OCI-LY7 (cell line): ENCODE measurements around the gene ZBTB7A. TPM values are rescaled to one million over a fixed set of nuclear protein-coding genes. Genes with fewer than 3 reads are reported as not detected.

ENCODE experiments used
- BruUV-seq: library from RNA; stranded (reverse); fragments of 400-500 nt; replicated peaks from 2 replicates; lab custom pipeline; 2021; lab: Mats Ljungman, UMichigan
- CTCF ChIA-PET: fragments of 300-600 bp; sonication (Branson Sonifier 250); formaldehyde crosslinking; loops from one replicate; lab custom pipeline; 2022; ENCODE audit warnings: antibody characterized with exemption; ENCODE audit not compliant: unreplicated experiment; lab: Charles Lee
- POLR2A ChIA-PET: fragments of 300-600 bp; sonication (Branson Sonifier 250); formaldehyde crosslinking; loops from one replicate; lab custom pipeline; 2022; ENCODE audit warnings: antibody characterized with exemption; lab: Charles Lee
- DNase-seq: peaks from one replicate; pipeline ENCODE4 v3.0.0-alpha.2; 2015; ENCODE audit warnings: low spot score
- H2AFZ ChIP-seq: fragments of 200-600 bp; sonication (generic), shearing (Covaris generic); 2 replicates; pipeline ENCODE4 v1.6.1; 2014; ENCODE audit warnings: mild to moderate bottlenecking, antibody characterized with exemption, low read length, moderate library complexity
- H3K27ac ChIP-seq: fragments of 200-600 bp; sonication (generic); 2 replicates; pipeline ENCODE4 v1.5.1; 2014; ENCODE audit warnings: mixed run types, low read depth, mild to moderate bottlenecking, moderate library complexity, low read length, inconsistent platforms; ENCODE audit not compliant: poor library complexity, severe bottlenecking
- H3K36me3 ChIP-seq: fragments of 200-600 bp; sonication (generic); 2 replicates; pipeline ENCODE4 v1.6.1; 2014; ENCODE audit warnings: mild to moderate bottlenecking, antibody characterized with exemption, low read length, moderate library complexity, mixed read lengths; ENCODE audit not compliant: insufficient read depth
- H3K4me1 ChIP-seq: fragments of 200-600 bp; sonication (generic); 2 replicates; pipeline ENCODE4 v1.5.1; 2014; ENCODE audit warnings: mild to moderate bottlenecking, low read length; ENCODE audit not compliant: insufficient read depth, poor library complexity, severe bottlenecking
- H3K4me2 ChIP-seq: fragments of 200-600 bp; sonication (generic); 2 replicates; pipeline ENCODE4 v1.6.1; 2014; ENCODE audit warnings: mild to moderate bottlenecking, low read length
- H3K4me3 ChIP-seq: fragments of 200-600 bp; sonication (generic); 2 replicates; pipeline ENCODE4 v1.5.1; 2014; ENCODE audit warnings: mild to moderate bottlenecking, low read depth, low read length; ENCODE audit not compliant: poor library complexity, severe bottlenecking
- H3K79me2 ChIP-seq: fragments of 200-600 bp; sonication (generic); 2 replicates; pipeline ENCODE4 v1.6.1; 2016; ENCODE audit warnings: low read depth, mild to moderate bottlenecking, low read length, moderate library complexity, mixed read lengths; ENCODE audit not compliant: insufficient read depth
- H3K9me2 ChIP-seq: fragments of 200-600 bp; sonication (generic); 2 replicates; pipeline ENCODE4 v1.6.1; 2016; ENCODE audit warnings: mild to moderate bottlenecking, low read length, mixed read lengths; ENCODE audit not compliant: insufficient read depth
- H3K9me3 ChIP-seq: fragments of 200-600 bp; sonication (generic); 2 replicates; pipeline ENCODE4 v1.6.1; 2014; ENCODE audit warnings: mild to moderate bottlenecking, mixed run types, low read length, mixed read lengths
- H4K20me1 ChIP-seq: fragments of 200-600 bp; sonication (generic); 2 replicates; pipeline ENCODE4 v1.6.1; 2014; ENCODE audit warnings: mild to moderate bottlenecking, antibody characterized with exemption, low read length, moderate library complexity, mixed read lengths; ENCODE audit not compliant: insufficient read depth
- EZH2phosphoT487 ChIP-seq: fragments of 200-600 bp; sonication (generic); IDR thresholded peaks from 2 replicates; pipeline ENCODE4 v1.6.1; 2018; ENCODE audit warnings: low read depth, borderline replicate concordance, mild to moderate bottlenecking, mixed run types, antibody characterized with exemption, low read length, moderate library complexity, mixed read lengths
- intact Hi-C: fragments of 100-400 bp; cut with micrococcal nuclease; formaldehyde crosslinking; loops from one replicate; pipeline ENCODE4 v1.10.0; 2022; ENCODE audit not compliant: unreplicated experiment
- total RNA-seq, 2 experiments: library from RNA; depleted of rRNA in 1 of 2; stranded (reverse); fragments of >200 nt in 1 of 2; shearing (Covaris generic) in 1 of 2; gene quantifications; 2 replicates each; pipeline ENCODE4 v1.2.3, GENCODE V29; 2014 to 2022
- TF ChIP-seq, protein P1 (sequence below): fragments of 200-600 bp; sonication (generic); conservative IDR thresholded peaks from 2 replicates; pipeline ENCODE4 v1.5.1; 2014; ENCODE audit warnings: mild to moderate bottlenecking, antibody characterized with exemption, low read length, moderate library complexity, mixed read lengths

The ZBTB7A gene
- total RNA-seq, 2 experiments from 2014 or later, result 17.2 to 29.3 TPM

DNA sequence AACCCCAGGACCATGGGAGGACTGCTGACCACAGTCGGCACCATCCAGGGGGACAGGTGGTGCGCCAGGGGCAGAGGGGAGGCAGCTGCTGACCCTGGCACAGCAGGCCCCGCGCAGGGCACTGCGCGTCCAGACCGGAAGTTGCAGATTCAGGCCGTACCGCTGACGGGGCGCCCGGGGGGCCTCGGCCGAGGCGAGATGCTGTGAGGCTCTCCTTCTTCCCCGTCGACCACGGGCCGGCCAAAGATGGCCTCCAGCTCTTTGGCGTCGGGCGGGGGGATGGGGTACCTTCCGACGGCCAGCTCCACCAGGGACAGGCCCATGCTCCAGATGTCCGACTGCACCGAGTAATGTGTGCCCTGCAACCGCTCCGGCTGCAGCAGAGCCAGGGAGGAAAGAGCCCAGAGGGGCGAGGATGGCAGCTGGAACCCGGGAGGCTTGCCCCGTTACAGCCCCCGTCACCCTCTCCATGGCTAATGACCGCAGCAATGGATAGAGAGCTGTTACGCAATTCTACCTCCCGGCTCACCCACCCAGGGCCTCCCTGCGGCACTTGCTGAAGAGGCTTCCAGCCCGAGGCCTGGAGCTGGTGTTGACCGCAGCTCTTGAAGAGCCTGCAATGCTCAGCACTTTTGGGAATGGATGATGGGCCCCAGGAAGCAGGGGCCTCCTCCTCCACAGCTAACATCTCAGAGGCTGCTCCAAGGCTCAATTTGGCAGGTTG is 32.5 kb upstream of the ZBTB7A start:
- no peaks in the 10 kb centered on the region for H3K79me2 ChIP-seq
- no peaks in the 10 kb centered on the region for H3K9me3 ChIP-seq
- BruUV-seq, result no TSS peak
- intact Hi-C loops, result no loop called here
- H3K4me3 ChIP-seq, result no peak overlapping the region
- no peak for DNase-seq
- H3K4me1 ChIP-seq, result no peaks in the 10 kb centered on the region
- no peaks in the 10 kb centered on the region for H4K20me1 ChIP-seq
- H3K36me3 ChIP-seq, result peaks cover 63% of the 10 kb centered on the region
- TF ChIP-seq, protein P1, sequence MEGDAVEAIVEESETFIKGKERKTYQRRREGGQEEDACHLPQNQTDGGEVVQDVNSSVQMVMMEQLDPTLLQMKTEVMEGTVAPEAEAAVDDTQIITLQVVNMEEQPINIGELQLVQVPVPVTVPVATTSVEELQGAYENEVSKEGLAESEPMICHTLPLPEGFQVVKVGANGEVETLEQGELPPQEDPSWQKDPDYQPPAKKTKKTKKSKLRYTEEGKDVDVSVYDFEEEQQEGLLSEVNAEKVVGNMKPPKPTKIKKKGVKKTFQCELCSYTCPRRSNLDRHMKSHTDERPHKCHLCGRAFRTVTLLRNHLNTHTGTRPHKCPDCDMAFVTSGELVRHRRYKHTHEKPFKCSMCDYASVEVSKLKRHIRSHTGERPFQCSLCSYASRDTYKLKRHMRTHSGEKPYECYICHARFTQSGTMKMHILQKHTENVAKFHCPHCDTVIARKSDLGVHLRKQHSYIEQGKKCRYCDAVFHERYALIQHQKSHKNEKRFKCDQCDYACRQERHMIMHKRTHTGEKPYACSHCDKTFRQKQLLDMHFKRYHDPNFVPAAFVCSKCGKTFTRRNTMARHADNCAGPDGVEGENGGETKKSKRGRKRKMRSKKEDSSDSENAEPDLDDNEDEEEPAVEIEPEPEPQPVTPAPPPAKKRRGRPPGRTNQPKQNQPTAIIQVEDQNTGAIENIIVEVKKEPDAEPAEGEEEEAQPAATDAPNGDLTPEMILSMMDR, result no peak
- TF ChIP-seq EZH2phosphoT487, result no peak
- no peak overlapping the region for H2AFZ ChIP-seq
- no peak overlapping the region for H3K27ac ChIP-seq
- POLR2A ChIA-PET, result no interaction called here
- H3K4me2 ChIP-seq, result no peak overlapping the region
- H3K9me2 ChIP-seq, result no peaks in the 10 kb centered on the region
- CTCF ChIA-PET, result no interaction called here

DNA sequence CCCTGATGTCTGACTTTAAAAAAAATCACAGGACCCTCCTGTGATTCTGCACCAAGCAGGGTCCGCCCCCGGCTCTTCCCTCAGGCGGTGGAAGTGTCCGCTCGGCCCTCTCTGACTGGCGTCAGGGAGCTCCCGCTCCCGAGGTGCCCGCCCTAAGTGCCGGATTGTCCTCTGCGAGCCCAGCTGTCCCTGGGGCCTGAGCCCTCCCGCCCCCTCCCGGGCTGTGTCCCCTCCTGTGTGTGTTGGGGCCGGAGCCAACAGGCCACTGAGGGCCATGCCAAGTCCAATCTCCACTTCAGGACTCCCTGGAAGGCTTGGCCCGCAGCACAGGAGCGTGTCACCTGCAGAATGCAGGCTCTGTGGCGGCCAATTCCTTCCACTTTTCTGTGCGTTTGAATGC is 31.8 kb upstream of the ZBTB7A start:
- Histone ChIP-seq H3K36me3 (peaks cover 66% of the 10 kb centered on the region), H3K9me2 (no peaks in the 10 kb centered on the region), H3K4me1 (no peaks in the 10 kb centered on the region), H3K27ac (no peak overlapping the region), H2AFZ (no peak overlapping the region), H3K4me2 (no peak overlapping the region), H3K9me3 (no peaks in the 10 kb centered on the region), H3K79me2 (no peaks in the 10 kb centered on the region), H3K4me3 (no peak overlapping the region), H4K20me1 (no peaks in the 10 kb centered on the region)
- POLR2A ChIA-PET, result no interaction called here
- no peak for DNase-seq
- no TSS peak for BruUV-seq
- intact Hi-C loops, result no loop called here
- TF ChIP-seq, protein P1, result no peak
- no peak for TF ChIP-seq EZH2phosphoT487
- CTCF ChIA-PET, result no interaction called here

DNA sequence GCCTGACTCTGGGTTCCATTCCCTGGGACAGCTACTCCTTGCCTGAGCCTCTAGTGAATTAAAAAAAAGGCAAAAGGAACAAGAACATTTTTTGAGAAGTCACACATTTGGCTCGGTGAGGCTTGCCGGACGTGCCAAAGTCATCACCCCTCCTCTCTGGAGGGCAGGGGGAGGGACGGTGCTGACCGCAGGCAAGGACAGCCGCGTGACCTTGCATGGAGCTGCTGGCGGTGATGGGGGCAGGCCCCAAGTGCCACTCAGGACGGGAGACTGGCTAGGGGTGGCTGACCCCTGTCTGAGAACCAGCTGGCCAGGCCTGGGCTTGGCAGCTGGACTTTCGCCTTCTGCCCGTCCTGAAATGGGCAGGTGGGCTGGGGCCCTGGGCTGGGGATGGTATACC is 30.8 kb upstream of the ZBTB7A start:
- Histone ChIP-seq H3K4me3 (no peak overlapping the region), H4K20me1 (no peaks in the 10 kb centered on the region), H3K79me2 (no peaks in the 10 kb centered on the region), H3K4me2 (no peak overlapping the region), H3K36me3 (peaks cover 66% of the 10 kb centered on the region), H2AFZ (no peak overlapping the region), H3K9me2 (no peaks in the 10 kb centered on the region), H3K27ac (no peak overlapping the region), H3K9me3 (no peaks in the 10 kb centered on the region), H3K4me1 (no peaks in the 10 kb centered on the region)
- no peak for DNase-seq
- intact Hi-C loops, result no loop called here
- no TSS peak for BruUV-seq
- CTCF ChIA-PET, result no interaction called here
- POLR2A ChIA-PET, result interaction anchor here (0.6 kb wide), 1 partner anchor 40 kb away, joined by 3 read pairs; no protein-coding TSS in a partner anchor
- TF ChIP-seq EZH2phosphoT487, result no peak
- TF ChIP-seq, protein P1, result no peak
